Keratinocyte (primary cell): ENCODE data around the gene THOC5.

Experiments used
- EZH2 ChIP-seq: IDR thresholded peaks from one replicate; pipeline ENCODE4 v1.6.1; 2012; ENCODE audit warnings: inconsistent platforms, mild to moderate bottlenecking, low read length, moderate library complexity
- TF ChIP-seq, protein P1 (sequence below), 3 experiments: IDR thresholded peaks in 1 of 3; conservative IDR thresholded peaks in 1 of 3; optimal IDR thresholded peaks in 1 of 3; 2 replicates in 2 of 3; 3 replicates in 1 of 3; pipeline versions ENCODE3 to v1.5.1; 2011; ENCODE audit warnings: low read length in 3 of 3, mild to moderate bottlenecking in 3 of 3, moderate library complexity in 2 of 3, control low read depth in 1 of 3, inconsistent platforms in 1 of 3; ENCODE audit not compliant: insufficient read depth in 2 of 3; ENCODE audit errors: extremely low read depth in 1 of 3

DNA sequence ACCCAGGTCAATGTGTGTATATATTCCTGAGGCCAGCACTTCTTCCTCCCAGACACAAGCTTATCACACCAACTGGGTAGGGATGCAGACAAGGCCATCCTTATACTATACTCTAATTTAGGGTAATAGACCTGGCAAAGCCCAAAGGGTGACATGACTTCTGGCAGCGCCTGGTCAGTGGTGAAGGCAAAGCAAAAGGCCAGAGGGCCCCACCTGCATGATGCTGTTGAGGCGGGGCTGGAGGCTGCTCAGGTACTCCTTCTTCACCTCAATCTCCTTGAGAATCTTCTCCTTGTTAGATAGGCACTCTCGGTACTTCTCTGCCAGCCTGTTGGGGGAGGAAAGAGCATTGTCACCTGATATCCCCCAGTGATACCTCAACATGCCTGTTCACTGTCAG lies 17.1 kb downstream of the THOC5 start:
- TF ChIP-seq, protein P1, sequence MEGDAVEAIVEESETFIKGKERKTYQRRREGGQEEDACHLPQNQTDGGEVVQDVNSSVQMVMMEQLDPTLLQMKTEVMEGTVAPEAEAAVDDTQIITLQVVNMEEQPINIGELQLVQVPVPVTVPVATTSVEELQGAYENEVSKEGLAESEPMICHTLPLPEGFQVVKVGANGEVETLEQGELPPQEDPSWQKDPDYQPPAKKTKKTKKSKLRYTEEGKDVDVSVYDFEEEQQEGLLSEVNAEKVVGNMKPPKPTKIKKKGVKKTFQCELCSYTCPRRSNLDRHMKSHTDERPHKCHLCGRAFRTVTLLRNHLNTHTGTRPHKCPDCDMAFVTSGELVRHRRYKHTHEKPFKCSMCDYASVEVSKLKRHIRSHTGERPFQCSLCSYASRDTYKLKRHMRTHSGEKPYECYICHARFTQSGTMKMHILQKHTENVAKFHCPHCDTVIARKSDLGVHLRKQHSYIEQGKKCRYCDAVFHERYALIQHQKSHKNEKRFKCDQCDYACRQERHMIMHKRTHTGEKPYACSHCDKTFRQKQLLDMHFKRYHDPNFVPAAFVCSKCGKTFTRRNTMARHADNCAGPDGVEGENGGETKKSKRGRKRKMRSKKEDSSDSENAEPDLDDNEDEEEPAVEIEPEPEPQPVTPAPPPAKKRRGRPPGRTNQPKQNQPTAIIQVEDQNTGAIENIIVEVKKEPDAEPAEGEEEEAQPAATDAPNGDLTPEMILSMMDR (optimal IDR thresholded peaks at IDR 0.05 in 1 of 3, IDR thresholded peaks at IDR 0.05 in 1 of 3, conservative IDR thresholded peaks at IDR 0.05 in 1 of 3; ENCODE audit: extremely low read depth in 1 of 3, insufficient read depth in 2 of 3, low read length in 3 of 3), result no peak
- no peak for TF ChIP-seq EZH2
